Measurements from ENCODE around the gene SCAI. TPM values are rescaled to one million over a fixed set of nuclear protein-coding genes. Genes with fewer than 3 reads are reported as not detected.

The SCAI gene
- total RNA-seq, 4 donors from 2014 or later: 10.4 to 13.4 (median 12.5) TPM

- peaks cover 25 to 28% of the 10 kb centered on the region in 2 donors for H3K36me3 ChIP-seq
- intact Hi-C loops (cut with DNase I): no loop called here
- no peaks in the 10 kb centered on the region for H3K27me3 ChIP-seq
- TF ChIP-seq POLR2A (IDR thresholded peaks at IDR 0.05) (no peak), CTCF (IDR thresholded peaks at IDR 0.05) (no peak)
- no peaks in the 10 kb centered on the region for H3K9me3 ChIP-seq
- H3K4me1 ChIP-seq: no peaks in the 10 kb centered on the region
- DNase-seq: no peak
- no peak overlapping the region for H3K27ac ChIP-seq
- 96 to 98% methylated on average over 9 of the region's 9 CpGs for WGBS, 2 donors
- no peak overlapping the region for H3K4me3 ChIP-seq (replicated peaks in 1 of 3)
These were observed 243.5 kb downstream of the SCAI start for GRCh38 chr9:124899845-124900244.

- no peak for DNase-seq
- H3K4me3 ChIP-seq (replicated peaks in 1 of 3): no peak overlapping the region
- TF ChIP-seq CTCF (IDR thresholded peaks at IDR 0.05) (no peak), POLR2A (IDR thresholded peaks at IDR 0.05) (no peak)
- H3K9me3 ChIP-seq: no peaks in the 10 kb centered on the region
- 91 to 98% methylated on average over 6 of the region's 6 CpGs for WGBS, 2 donors
- H3K4me1 ChIP-seq: no peaks in the 10 kb centered on the region
- intact Hi-C loops (cut with DNase I): no loop called here
- no peak overlapping the region for H3K27ac ChIP-seq
- H3K36me3 ChIP-seq: peaks cover 28 to 32% of the 10 kb centered on the region in 2 donors
- no peaks in the 10 kb centered on the region for H3K27me3 ChIP-seq
These were observed 245.5 kb downstream of the SCAI start for GRCh38 chr9:124897570-124898460.

GRCh38 chr9:124894741-124895170, 248.6 kb downstream of the SCAI start:
- intact Hi-C loops (cut with DNase I): no loop called here
- peaks cover 25 to 48% of the 10 kb centered on the region in 2 donors for H3K36me3 ChIP-seq
- peak in 1 of 2 donors; percentile 5 for DNase-seq

GRCh38 chr9:124894035-124894740, 249.1 kb downstream of the SCAI start:
- TF ChIP-seq POLR2A (IDR thresholded peaks at IDR 0.05) (no peak), CTCF (IDR thresholded peaks at IDR 0.05) (no peak)
- DNase-seq: no peak
- intact Hi-C loops (cut with DNase I): no loop called here
- H3K36me3 ChIP-seq: peaks cover 24 to 48% of the 10 kb centered on the region in 2 donors
- no peak overlapping the region for H3K27ac ChIP-seq
- H3K4me3 ChIP-seq (replicated peaks in 1 of 3): no peak overlapping the region
- H3K27me3 ChIP-seq: no peaks in the 10 kb centered on the region
- no peaks in the 10 kb centered on the region for H3K4me1 ChIP-seq
- no peaks in the 10 kb centered on the region for H3K9me3 ChIP-seq
- WGBS, 2 donors: 91 to 93% methylated on average over 9 of the region's 9 CpGs

More at GRCh38 chr9:124894741-124895170, 248.6 kb downstream of the SCAI start:
- Histone ChIP-seq H3K9me3 (no peaks in the 10 kb centered on the region), H3K27ac (no peak overlapping the region), H3K27me3 (no peaks in the 10 kb centered on the region), H3K4me1 (no peaks in the 10 kb centered on the region), H3K4me3 (replicated peaks in 1 of 3) (no peak overlapping the region)
- peak in 2 of 6 experiments; percentile 13 to 38 for TF ChIP-seq CTCF (IDR thresholded peaks at IDR 0.05)
- TF ChIP-seq POLR2A (IDR thresholded peaks at IDR 0.05): no peak

Other genes with a start within 250 kb of the SCAI start
- gene GOLGA1, start 202.4 kb downstream of the SCAI start, total RNA-seq: 10 to 100 TPM; 15.3 to 27.7 (median 18.6) TPM
- 10 to 100 TPM; 41.3 to 63.1 (median 47.8) TPM for gene PPP6C, start 46.3 kb upstream of the SCAI start, total RNA-seq
- 10 to 100 TPM; 11.0 to 17.3 (median 15.4) TPM for gene RABEPK, start 57.0 kb upstream of the SCAI start, total RNA-seq
- gene HSPA5, start 97.8 kb upstream of the SCAI start, total RNA-seq: 100 to 1,000 TPM; 202 to 921 (median 592) TPM
- gene GAPVD1, start 118.3 kb upstream of the SCAI start, total RNA-seq: 100 to 1,000 TPM in 2 of 4 donors, 10 to 100 TPM in 2; 92.6 to 140 (median 104) TPM

Data from thyroid gland (tissue), 4 donors.